HepG2 (cell line): ENCODE measurements around the gene ANKS3. TPM values are rescaled to one million over a fixed set of nuclear protein-coding genes. Genes with fewer than 3 reads are reported as not detected.

Experiments used
- ATAC-seq: fragments of 200-7000 bp; cut with Tn5 transposase; 3 replicates; pipeline ENCODE4 v1.9.1; 2020; ENCODE audit warnings: mild to moderate bottlenecking, moderate library complexity
- BruUV-seq: library from RNA; stranded (reverse); fragments of 400-500 nt; replicated peaks from 2 replicates; lab custom pipeline; 2021; lab: Mats Ljungman, UMichigan
- CTCF ChIA-PET: fragments of 300-600 bp; formaldehyde crosslinking; extraction: SDS; loops from one replicate; lab custom pipeline; 2021; ENCODE audit warnings: low total read pairs, inconsistent platforms, low intra/inter-chr PET ratio; lab: Yijun Ruan, JAX
- POLR2A ChIA-PET: fragments of 350-600 bp; sonication (Branson Sonifier 250); formaldehyde crosslinking; loops from one replicate; lab custom pipeline; 2020; ENCODE audit warnings: antibody characterized with exemption, inconsistent platforms; lab: Yijun Ruan, JAX
- DNase-seq: peaks from one replicate; pipeline ENCODE4 v3.0.0-alpha.2; 2015; ENCODE audit warnings: low spot score
- FAIRE-seq: peaks from 3 replicates; lab custom pipeline; 2011; peaks lifted over from hg19 to GRCh38; lab: Jason Lieb, UNC
- H2AFZ ChIP-seq: one replicate; pipeline ENCODE4 v1.6.1; 2011; ENCODE audit warnings: low read length, inconsistent platforms
- H3K27ac ChIP-seq: fragments of 300-600 bp; 3 replicates; pipeline ENCODE4 v1.8.0; 2011; ENCODE audit warnings: mixed run types, mild to moderate bottlenecking, mixed read lengths, low read length, inconsistent platforms; ENCODE audit not compliant: insufficient read depth; ENCODE audit errors: extremely low read length
- H3K27me3 ChIP-seq, 2 experiments: fragments of 200-600 bp in 1 of 2; 2 replicates in 1 of 2; 3 replicates in 1 of 2; pipeline versions ENCODE4 v1.6.0 to v1.8.0; 2011; ENCODE audit warnings: low read length in 2 of 2, mild to moderate bottlenecking in 2 of 2, moderate library complexity in 2 of 2, inconsistent platforms in 1 of 2; ENCODE audit not compliant: insufficient read depth in 2 of 2, control insufficient read depth in 1 of 2
- H3K36me3 ChIP-seq, 2 experiments: fragments of 200-600 bp in 1 of 2; replicated peaks in 1 of 2; 2 replicates in 1 of 2; 3 replicates in 1 of 2; pipeline versions ENCODE4 v1.5.1 to v1.8.0; 2011; ENCODE audit warnings: low read length in 2 of 2, inconsistent platforms in 1 of 2; ENCODE audit not compliant: insufficient read depth in 2 of 2, control insufficient read depth in 1 of 2
- H3K4me1 ChIP-seq: 2 replicates; pipeline ENCODE4 v1.5.1; 2012; ENCODE audit warnings: low read length, inconsistent platforms; ENCODE audit not compliant: insufficient read depth
- H3K4me2 ChIP-seq: 2 replicates; pipeline ENCODE4 v1.6.0; 2011; ENCODE audit warnings: low read depth, low read length, inconsistent platforms
- H3K4me3 ChIP-seq, 3 experiments: fragments of 200-600 bp in 1 of 3; sonication (generic), shearing (Covaris generic) in 1 of 3; replicated peaks in 1 of 3; 2 replicates each; pipeline ENCODE4 v1.5.1; 2011 to 2016; ENCODE audit warnings: low read length in 3 of 3, inconsistent platforms in 2 of 3, low read depth in 2 of 3, mild to moderate bottlenecking in 2 of 3, control low read depth in 1 of 3, mixed read lengths in 1 of 3; ENCODE audit not compliant: insufficient read depth in 1 of 3
- H3K79me2 ChIP-seq: one replicate; pipeline ENCODE4 v1.6.1; 2011; ENCODE audit warnings: low read length, inconsistent platforms; ENCODE audit not compliant: insufficient read depth
- H3K9ac ChIP-seq: 2 replicates; pipeline ENCODE4 v1.6.0; 2011; ENCODE audit warnings: mild to moderate bottlenecking, low read depth, low read length, inconsistent platforms; ENCODE audit not compliant: insufficient read depth
- H3K9me3 ChIP-seq: 2 replicates; pipeline ENCODE4 v1.5.1; 2012; ENCODE audit warnings: mild to moderate bottlenecking, low read length
- H4K20me1 ChIP-seq: 2 replicates; pipeline ENCODE4 v1.6.0; 2011; ENCODE audit warnings: inconsistent platforms, mild to moderate bottlenecking, low read length, moderate library complexity; ENCODE audit not compliant: insufficient read depth
- GRHL1 ChIP-seq: sonication (generic); formaldehyde crosslinking; conservative IDR thresholded peaks from 2 replicates; pipeline ENCODE4 v1.8.0; 2022; ENCODE audit warnings: missing genetic modification reagents
- MLXIP ChIP-seq: sonication (generic); formaldehyde crosslinking; IDR thresholded peaks from 2 replicates; pipeline ENCODE4 v1.9.0; 2021; ENCODE audit warnings: missing genetic modification reagents, borderline replicate concordance
- MYNN ChIP-seq: sonication (generic); formaldehyde crosslinking; IDR thresholded peaks from 2 replicates; pipeline ENCODE4 v1.4.0; 2020; ENCODE audit warnings: mild to moderate bottlenecking, low read depth, missing genetic modification reagents
- NR2F6 ChIP-seq, 2 experiments: IDR thresholded peaks; 2 replicates each; pipeline ENCODE4 v1.6.1; 2016; ENCODE audit warnings: antibody characterized with exemption in 1 of 2, mild to moderate bottlenecking in 1 of 2
- YEATS4 ChIP-seq: sonication (generic); formaldehyde crosslinking; IDR thresholded peaks from 2 replicates; pipeline ENCODE4 v1.4.0; 2020; ENCODE audit warnings: missing genetic modification reagents, borderline replicate concordance
- ZBTB20 ChIP-seq: sonication (generic); formaldehyde crosslinking; IDR thresholded peaks from 2 replicates; pipeline ENCODE4 v1.8.1; 2023; ENCODE audit warnings: missing genetic modification reagents, low read depth, mild to moderate bottlenecking, borderline replicate concordance
- WGBS: methylation state at CpG from one replicate; pipeline ENCODE4 v1.1.6; 2017; ENCODE audit warnings: low lambda C conversion rate; 5-methylcytosine and 5-hydroxymethylcytosine counted together
- in situ Hi-C: cut with HindIII; loops from 2 replicates; pipeline ENCODE4 v1.10.0; 2017; ENCODE audit warnings: low pct_unique_long_range_greater_than_20kb; ENCODE audit not compliant: extremely low pct_ligation_motif_present
- intact Hi-C: fragments of 100-400 bp; cut with micrococcal nuclease; formaldehyde crosslinking; loops from one replicate; pipeline ENCODE4 v1.10.0; 2022; ENCODE audit not compliant: unreplicated experiment
- polyA plus RNA-seq, 8 experiments: library from polyadenylated mRNA; depleted of rRNA in 3 of 8; stranded (reverse) in 7 of 8; unstranded in 1 of 8; fragments of >200 nt; fragmentation: Illumina TruSeq in 4 of 8; extraction: Trizol in 4 of 8; gene quantifications; 2 replicates each; pipeline versions ENCODE4 v1.2.1 to v1.2.3, GENCODE V29; 2011 to 2016; ENCODE audit warnings: low read depth in 4 of 8, missing spikeins in 1 of 8, mixed read lengths in 1 of 8; ENCODE audit not compliant: insufficient read depth in 1 of 8
- total RNA-seq, 5 experiments: library from RNA; depleted of rRNA; stranded (reverse); fragments of >200 nt; fragmentation: Illumina TruSeq; extraction: Trizol; gene quantifications; 2 replicates each; pipeline ENCODE4 v1.2.3, GENCODE V29; 2016; ENCODE audit warnings: low read depth in 1 of 5

Gene ANKS3
- total and polyA plus RNA-seq, 2 of the 13 experiments (the other 11 are each of a cell fraction or from before 2014, with no cell fraction given), result 11.4 to 15.9 TPM

GRCh38 chr16:4678596-4678995 lies 55.5 kb downstream of the ANKS3 start:
- DNase-seq, result no peak
- no peak overlapping the region for H3K4me2 ChIP-seq

More at GRCh38 chr16:4678596-4678995, 55.5 kb downstream of the ANKS3 start:
- peaks cover 40% of the 10 kb centered on the region for H3K4me1 ChIP-seq
- WGBS, result 91% methylated on average over 6 of the region's 6 CpGs
- H3K27ac ChIP-seq, result peak overlapping the region; percentile 18
- ChIA-PET POLR2A (no interaction called here), CTCF (no interaction called here)
- H4K20me1 ChIP-seq, result no peaks in the 10 kb centered on the region
- H3K4me3 ChIP-seq, result no peak overlapping the region
- intact Hi-C loops (no loop called here), in situ Hi-C loops (no loop called here)
- no TSS peak for BruUV-seq
- H3K9me3 ChIP-seq, result no peaks in the 10 kb centered on the region
- H3K79me2 ChIP-seq, result peaks cover 3% of the 10 kb centered on the region
- peaks cover 18 to 53% of the 10 kb centered on the region in 2 experiments; a peak in 4 of 5 replicates for H3K36me3 ChIP-seq
- ATAC-seq (no peak), FAIRE-seq (no peak)
- H3K27me3 ChIP-seq, result no peaks in the 10 kb centered on the region
- H3K9ac ChIP-seq, result no peak overlapping the region
- TF ChIP-seq MLXIP (CRISPR knock-in tag) (no peak), NR2F6 (IDR thresholded peaks at IDR 0.05) (no peak), NR2F6 (CRISPR knock-in tag; IDR thresholded peaks at IDR 0.05) (no peak), YEATS4 (no peak), GRHL1 (no peak), MYNN (CRISPR knock-in tag) (no peak), ZBTB20 (CRISPR knock-in tag) (no peak)
- H2AFZ ChIP-seq, result no peak overlapping the region
